Tibial nerve (tissue), 4 donors: ENCODE data around the gene OR51I1.

Source experiments
- CTCF ChIP-seq, 5 experiments: fragments of 200-600 bp in 3 of 5; fragments of 450-650 bp in 2 of 5; sonication (generic) in 3 of 5; IDR thresholded peaks; one replicate each; pipeline ENCODE4 v1.5.1; 2016 to 2019; ENCODE audit warnings: antibody characterized with exemption in 5 of 5, mild to moderate bottlenecking in 3 of 5, moderate library complexity in 2 of 5
- EP300 ChIP-seq, 2 donors: sonication (generic); formaldehyde crosslinking; IDR thresholded peaks; one replicate each; pipeline ENCODE4 v1.6.1; 2017; ENCODE audit warnings: antibody characterized with exemption in 2 of 2, mild to moderate bottlenecking in 1 of 2
- POLR2A ChIP-seq, 2 donors: fragments of 450-650 bp; IDR thresholded peaks; one replicate each; pipeline ENCODE4 v1.6.1; 2017; ENCODE audit warnings: antibody characterized with exemption in 2 of 2, mild to moderate bottlenecking in 2 of 2, moderate library complexity in 2 of 2

GRCh38 chr11:5398936-5399335 is 42.4 kb downstream of the OR51I1 start:
- TF ChIP-seq CTCF (IDR thresholded peaks at IDR 0.05): no peak
- TF ChIP-seq EP300 (IDR thresholded peaks at IDR 0.05): no peak
- no peak for TF ChIP-seq POLR2A (IDR thresholded peaks at IDR 0.05)
